ENCODE data around the gene PANK3. TPM values are rescaled to one million over a fixed set of nuclear protein-coding genes. Genes with fewer than 3 reads are reported as not detected.
"Not testable (repeated sequence)": the region's sequence is repeated elsewhere in the genome, so short reads cannot be mapped to it uniquely, and the experiment has no call there.

PANK3 gene
- total and polyA plus RNA-seq, 2 donors from 2014 or later: 7.7 to 36.9 TPM

GRCh38 chr5:168579488-168580226 is 489 bp upstream of the PANK3 start:
- no peaks in the 10 kb centered on the region for H3K36me3 ChIP-seq (ENCODE audit: control insufficient read depth in 2 of 3, insufficient read depth in 3 of 3, low read length in 3 of 3)
- H3K4me3 ChIP-seq (ENCODE audit: low read length in 3 of 3): peak overlapping the region; percentile 68 to 82 (median 72)
- H3K27ac ChIP-seq (ENCODE audit: low read depth in 2 of 2, low read length in 2 of 2): peak overlapping the region; percentile 77 to 92
- H3K9ac ChIP-seq (ENCODE audit: low read length in 3 of 3): peak overlapping the region; percentile 28 to 78 (median 53)
- H3K4me1 ChIP-seq (ENCODE audit: control insufficient read depth in 2 of 3, insufficient read depth in 2 of 3, low read depth in 1 of 3, low read length in 3 of 3): peaks cover 0 to 7% (median 0%) of the 10 kb centered on the region in 3 donors
- FAIRE-seq: peak; percentile 97
- DNase-seq: peak; percentile 99 to 100 (median 99)
- TF ChIP-seq CTCF (IDR thresholded peaks at IDR 0.05; ENCODE audit: borderline replicate concordance, extremely low read depth, insufficient read depth): no peak
- intact Hi-C loops (cut with DNase I): no loop called here
- no peaks in the 10 kb centered on the region for H3K27me3 ChIP-seq (ENCODE audit: control insufficient read depth, insufficient read depth, low read length)
- H3K9me3 ChIP-seq (ENCODE audit: control insufficient read depth in 2 of 3, insufficient read depth in 1 of 3, low read length in 3 of 3): no peaks in the 10 kb centered on the region

GRCh38 chr5:168578006-168578405 is 1.2 kb downstream of the PANK3 start:
- Histone ChIP-seq H3K4me3 (ENCODE audit: low read length in 3 of 3) (peak overlapping the region; percentile 68 to 90 (median 90)), H3K4me1 (ENCODE audit: control insufficient read depth in 2 of 3, insufficient read depth in 2 of 3, low read depth in 1 of 3, low read length in 3 of 3) (peaks cover 0 to 7% (median 0%) of the 10 kb centered on the region in 3 donors), H3K9ac (ENCODE audit: low read length in 3 of 3) (peak overlapping the region; percentile 30 to 93 (median 77)), H3K9me3 (ENCODE audit: control insufficient read depth in 2 of 3, insufficient read depth in 1 of 3, low read length in 3 of 3) (no peaks in the 10 kb centered on the region), H3K36me3 (ENCODE audit: control insufficient read depth in 2 of 3, insufficient read depth in 3 of 3, low read length in 3 of 3) (no peaks in the 10 kb centered on the region), H3K27ac (ENCODE audit: low read depth in 2 of 2, low read length in 2 of 2) (no peak overlapping the region), H3K27me3 (ENCODE audit: control insufficient read depth, insufficient read depth, low read length) (no peaks in the 10 kb centered on the region)
- no peak for TF ChIP-seq CTCF (IDR thresholded peaks at IDR 0.05; ENCODE audit: borderline replicate concordance, extremely low read depth, insufficient read depth)
- intact Hi-C loops (cut with DNase I): no loop called here
- FAIRE-seq: no peak
- no peak for DNase-seq

- FAIRE-seq (no peak), DNase-seq (no peak)
- no peaks in the 10 kb centered on the region for H3K9me3 ChIP-seq (ENCODE audit: control insufficient read depth in 2 of 3, insufficient read depth in 1 of 3, low read length in 3 of 3)
- H3K36me3 ChIP-seq (ENCODE audit: control insufficient read depth in 2 of 3, insufficient read depth in 3 of 3, low read length in 3 of 3): no peaks in the 10 kb centered on the region
- H3K27ac ChIP-seq (ENCODE audit: low read depth in 2 of 2, low read length in 2 of 2): no peak overlapping the region
- peaks cover 0 to 7% (median 0%) of the 10 kb centered on the region in 3 donors for H3K4me1 ChIP-seq (ENCODE audit: control insufficient read depth in 2 of 3, insufficient read depth in 2 of 3, low read depth in 1 of 3, low read length in 3 of 3)
- intact Hi-C loops (cut with DNase I): no loop called here
- TF ChIP-seq CTCF (IDR thresholded peaks at IDR 0.05; ENCODE audit: borderline replicate concordance, extremely low read depth, insufficient read depth): no peak
- no peaks in the 10 kb centered on the region for H3K27me3 ChIP-seq (ENCODE audit: control insufficient read depth, insufficient read depth, low read length)
- H3K4me3 ChIP-seq (ENCODE audit: low read length in 3 of 3): no peak overlapping the region
- H3K9ac ChIP-seq (ENCODE audit: low read length in 3 of 3): no peak overlapping the region
Measured at GRCh38 chr5:168575391-168576372, 3.5 kb downstream of the PANK3 start.

GRCh38 chr5:168574156-168574555 is 5.0 kb downstream of the PANK3 start:
- FAIRE-seq; H3K4me1 ChIP-seq (ENCODE audit: control insufficient read depth in 2 of 3, insufficient read depth in 2 of 3, low read depth in 1 of 3, low read length in 3 of 3); H3K9ac ChIP-seq (ENCODE audit: low read length in 3 of 3); intact Hi-C loops (cut with DNase I); H3K9me3 ChIP-seq (ENCODE audit: control insufficient read depth in 2 of 3, insufficient read depth in 1 of 3, low read length in 3 of 3); H3K27me3 ChIP-seq (ENCODE audit: control insufficient read depth, insufficient read depth, low read length); H3K27ac ChIP-seq (ENCODE audit: low read depth in 2 of 2, low read length in 2 of 2); H3K36me3 ChIP-seq (ENCODE audit: control insufficient read depth in 2 of 3, insufficient read depth in 3 of 3, low read length in 3 of 3); H3K4me3 ChIP-seq (ENCODE audit: low read length in 3 of 3); DNase-seq: not testable (repeated sequence)

- DNase-seq; H3K9ac ChIP-seq (ENCODE audit: low read length in 3 of 3); H3K27me3 ChIP-seq (ENCODE audit: control insufficient read depth, insufficient read depth, low read length); H3K4me3 ChIP-seq (ENCODE audit: low read length in 3 of 3); H3K9me3 ChIP-seq (ENCODE audit: control insufficient read depth in 2 of 3, insufficient read depth in 1 of 3, low read length in 3 of 3); H3K27ac ChIP-seq (ENCODE audit: low read depth in 2 of 2, low read length in 2 of 2); H3K36me3 ChIP-seq (ENCODE audit: control insufficient read depth in 2 of 3, insufficient read depth in 3 of 3, low read length in 3 of 3); H3K4me1 ChIP-seq (ENCODE audit: control insufficient read depth in 2 of 3, insufficient read depth in 2 of 3, low read depth in 1 of 3, low read length in 3 of 3); FAIRE-seq; intact Hi-C loops (cut with DNase I): not testable (repeated sequence)
Measured at GRCh38 chr5:168573663-168574062, 5.5 kb downstream of the PANK3 start.
